ENCODE data around the gene LHFPL5.

LHFPL5 gene

DNA sequence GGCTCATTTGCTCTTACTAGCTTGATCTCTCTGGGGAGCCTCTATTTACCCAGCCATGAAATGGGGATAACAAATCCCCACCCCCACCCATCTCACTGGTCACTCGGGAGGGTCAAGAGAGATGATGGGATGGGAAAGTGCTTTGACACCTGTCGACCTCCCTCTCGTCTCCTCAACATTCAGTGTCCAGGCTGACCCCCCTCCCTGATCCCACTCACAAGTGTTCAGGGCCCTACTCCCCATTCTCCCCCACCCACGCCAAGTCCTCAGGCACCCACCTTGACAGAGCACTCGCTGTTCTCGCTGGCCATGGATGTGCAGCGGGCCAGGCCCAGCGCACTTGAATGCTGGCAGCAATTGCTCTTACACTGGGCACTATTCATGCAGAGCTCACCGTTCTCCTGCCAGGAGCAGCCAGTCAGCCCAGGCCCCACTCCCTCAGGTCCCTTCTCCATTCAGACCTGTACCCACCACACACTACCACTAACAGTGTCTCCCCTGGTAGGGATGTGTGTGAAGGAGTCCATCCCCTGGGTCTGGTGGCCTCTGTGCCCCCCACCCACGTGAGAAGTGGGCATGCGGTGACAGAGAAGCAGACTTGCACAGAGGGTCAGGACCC is 9.6 kb upstream of the LHFPL5 start:
- TF ChIP-seq, protein P1, sequence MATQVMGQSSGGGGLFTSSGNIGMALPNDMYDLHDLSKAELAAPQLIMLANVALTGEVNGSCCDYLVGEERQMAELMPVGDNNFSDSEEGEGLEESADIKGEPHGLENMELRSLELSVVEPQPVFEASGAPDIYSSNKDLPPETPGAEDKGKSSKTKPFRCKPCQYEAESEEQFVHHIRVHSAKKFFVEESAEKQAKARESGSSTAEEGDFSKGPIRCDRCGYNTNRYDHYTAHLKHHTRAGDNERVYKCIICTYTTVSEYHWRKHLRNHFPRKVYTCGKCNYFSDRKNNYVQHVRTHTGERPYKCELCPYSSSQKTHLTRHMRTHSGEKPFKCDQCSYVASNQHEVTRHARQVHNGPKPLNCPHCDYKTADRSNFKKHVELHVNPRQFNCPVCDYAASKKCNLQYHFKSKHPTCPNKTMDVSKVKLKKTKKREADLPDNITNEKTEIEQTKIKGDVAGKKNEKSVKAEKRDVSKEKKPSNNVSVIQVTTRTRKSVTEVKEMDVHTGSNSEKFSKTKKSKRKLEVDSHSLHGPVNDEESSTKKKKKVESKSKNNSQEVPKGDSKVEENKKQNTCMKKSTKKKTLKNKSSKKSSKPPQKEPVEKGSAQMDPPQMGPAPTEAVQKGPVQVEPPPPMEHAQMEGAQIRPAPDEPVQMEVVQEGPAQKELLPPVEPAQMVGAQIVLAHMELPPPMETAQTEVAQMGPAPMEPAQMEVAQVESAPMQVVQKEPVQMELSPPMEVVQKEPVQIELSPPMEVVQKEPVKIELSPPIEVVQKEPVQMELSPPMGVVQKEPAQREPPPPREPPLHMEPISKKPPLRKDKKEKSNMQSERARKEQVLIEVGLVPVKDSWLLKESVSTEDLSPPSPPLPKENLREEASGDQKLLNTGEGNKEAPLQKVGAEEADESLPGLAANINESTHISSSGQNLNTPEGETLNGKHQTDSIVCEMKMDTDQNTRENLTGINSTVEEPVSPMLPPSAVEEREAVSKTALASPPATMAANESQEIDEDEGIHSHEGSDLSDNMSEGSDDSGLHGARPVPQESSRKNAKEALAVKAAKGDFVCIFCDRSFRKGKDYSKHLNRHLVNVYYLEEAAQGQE (IDR thresholded peaks at IDR 0.05; ENCODE audit: insufficient replicate concordance, low read depth): no peak
- TF ChIP-seq GABPA (IDR thresholded peaks at IDR 0.05; ENCODE audit: low read depth) (no peak), SPI1 (IDR thresholded peaks at IDR 0.05; ENCODE audit: borderline replicate concordance, low read depth) (no peak), POLR2AphosphoS5 (IDR thresholded peaks at IDR 0.05; ENCODE audit: low read depth) (no peak)
- TF ChIP-seq, protein P2, sequence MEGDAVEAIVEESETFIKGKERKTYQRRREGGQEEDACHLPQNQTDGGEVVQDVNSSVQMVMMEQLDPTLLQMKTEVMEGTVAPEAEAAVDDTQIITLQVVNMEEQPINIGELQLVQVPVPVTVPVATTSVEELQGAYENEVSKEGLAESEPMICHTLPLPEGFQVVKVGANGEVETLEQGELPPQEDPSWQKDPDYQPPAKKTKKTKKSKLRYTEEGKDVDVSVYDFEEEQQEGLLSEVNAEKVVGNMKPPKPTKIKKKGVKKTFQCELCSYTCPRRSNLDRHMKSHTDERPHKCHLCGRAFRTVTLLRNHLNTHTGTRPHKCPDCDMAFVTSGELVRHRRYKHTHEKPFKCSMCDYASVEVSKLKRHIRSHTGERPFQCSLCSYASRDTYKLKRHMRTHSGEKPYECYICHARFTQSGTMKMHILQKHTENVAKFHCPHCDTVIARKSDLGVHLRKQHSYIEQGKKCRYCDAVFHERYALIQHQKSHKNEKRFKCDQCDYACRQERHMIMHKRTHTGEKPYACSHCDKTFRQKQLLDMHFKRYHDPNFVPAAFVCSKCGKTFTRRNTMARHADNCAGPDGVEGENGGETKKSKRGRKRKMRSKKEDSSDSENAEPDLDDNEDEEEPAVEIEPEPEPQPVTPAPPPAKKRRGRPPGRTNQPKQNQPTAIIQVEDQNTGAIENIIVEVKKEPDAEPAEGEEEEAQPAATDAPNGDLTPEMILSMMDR (IDR thresholded peaks at IDR 0.05; ENCODE audit: insufficient read depth, low read length): no peak
- no peak overlapping the region for H3K4me3 ChIP-seq (replicated peaks; ENCODE audit: insufficient read depth, low read length)
- no peak for DNase-seq (ENCODE audit: low read depth in 1 of 2, low spot score in 1 of 2)
- H3K27me3 ChIP-seq (ENCODE audit: insufficient read depth, poor library complexity, severe bottlenecking): peaks cover 13% of the 10 kb centered on the region
- no peak overlapping the region for H3K27ac ChIP-seq (replicated peaks)

GRCh38 chr6:35796236-35796635 is 8.9 kb upstream of the LHFPL5 start:
- no peak for DNase-seq (ENCODE audit: low read depth in 1 of 2, low spot score in 1 of 2)
- no peak overlapping the region for H3K4me3 ChIP-seq (replicated peaks; ENCODE audit: insufficient read depth, low read length)
- TF ChIP-seq GABPA (IDR thresholded peaks at IDR 0.05; ENCODE audit: low read depth) (no peak), SPI1 (IDR thresholded peaks at IDR 0.05; ENCODE audit: borderline replicate concordance, low read depth) (no peak), POLR2AphosphoS5 (IDR thresholded peaks at IDR 0.05; ENCODE audit: low read depth) (no peak)
- TF ChIP-seq, protein P2 (IDR thresholded peaks at IDR 0.05; ENCODE audit: insufficient read depth, low read length): no peak
- TF ChIP-seq, protein P1 (IDR thresholded peaks at IDR 0.05; ENCODE audit: insufficient replicate concordance, low read depth): no peak
- H3K27me3 ChIP-seq (ENCODE audit: insufficient read depth, poor library complexity, severe bottlenecking): peaks cover 11% of the 10 kb centered on the region
- H3K27ac ChIP-seq (replicated peaks): no peak overlapping the region

DNA sequence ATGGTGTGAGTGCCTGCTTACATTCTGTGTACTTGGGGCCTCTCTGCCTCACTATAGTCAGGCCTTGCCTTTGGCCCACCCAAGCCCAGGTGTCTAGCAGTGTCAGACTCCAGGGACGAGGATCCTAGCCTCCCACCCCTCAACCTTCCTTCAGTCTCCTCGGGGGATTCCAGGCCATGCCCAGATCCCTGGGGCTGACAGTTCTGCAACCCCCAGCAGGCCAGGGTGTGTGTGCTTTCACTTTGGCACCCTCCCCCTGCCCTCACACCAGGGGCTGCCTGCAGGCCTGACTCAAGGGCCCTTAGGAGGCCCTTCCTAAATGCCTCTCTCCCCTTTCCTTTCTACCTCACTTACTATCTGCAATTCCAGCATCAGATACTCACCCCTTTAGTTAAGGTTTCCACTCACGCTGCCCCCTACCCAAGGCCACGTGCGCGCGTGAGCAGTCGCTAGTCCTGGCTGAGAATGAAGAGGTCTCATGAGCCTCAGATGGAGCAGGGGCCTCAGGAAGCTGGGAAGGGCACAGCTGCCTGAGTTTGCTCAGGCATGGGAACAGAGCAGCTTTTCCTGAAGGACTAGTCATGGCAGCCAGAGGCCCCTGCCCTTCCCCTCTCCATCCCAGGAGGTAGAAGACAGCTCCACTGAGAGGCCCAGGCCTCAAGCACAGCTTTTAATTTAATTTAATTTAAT is 7.2 kb upstream of the LHFPL5 start:
- TF ChIP-seq, protein P2 (IDR thresholded peaks at IDR 0.05; ENCODE audit: insufficient read depth, low read length): no peak
- TF ChIP-seq, protein P1 (IDR thresholded peaks at IDR 0.05; ENCODE audit: insufficient replicate concordance, low read depth): no peak
- TF ChIP-seq GABPA (IDR thresholded peaks at IDR 0.05; ENCODE audit: low read depth) (no peak), SPI1 (IDR thresholded peaks at IDR 0.05; ENCODE audit: borderline replicate concordance, low read depth) (no peak), POLR2AphosphoS5 (IDR thresholded peaks at IDR 0.05; ENCODE audit: low read depth) (no peak)
- Histone ChIP-seq H3K27ac (replicated peaks) (no peak overlapping the region), H3K4me3 (replicated peaks; ENCODE audit: insufficient read depth, low read length) (no peak overlapping the region), H3K27me3 (ENCODE audit: insufficient read depth, poor library complexity, severe bottlenecking) (peaks cover 5% of the 10 kb centered on the region)
- DNase-seq (ENCODE audit: low read depth in 1 of 2, low spot score in 1 of 2): no peak

All from HL-60 (cell line).